Measurements from ENCODE around the gene ASPHD2.

DNA sequence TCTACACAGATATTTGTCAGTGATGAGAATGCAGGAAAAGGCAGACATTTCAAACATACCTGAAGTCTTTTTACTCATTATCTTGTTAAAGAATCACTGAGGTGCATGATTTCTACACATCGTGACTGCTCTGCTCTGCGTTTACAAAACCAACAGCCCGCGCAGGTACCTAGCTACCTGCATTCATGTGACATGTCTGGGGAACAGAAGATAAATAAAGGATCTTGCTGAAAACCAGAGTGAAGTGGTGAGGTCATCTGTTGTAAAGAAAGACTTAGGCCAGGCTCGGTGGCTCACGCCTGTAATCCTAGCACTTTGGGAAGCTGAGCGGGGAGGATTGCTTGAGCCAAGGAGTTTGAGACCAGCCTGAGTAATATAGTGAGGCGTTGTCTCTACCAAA, 15.7 kb downstream of the ASPHD2 start:
- TF ChIP-seq CTCF (IDR thresholded peaks at IDR 0.05) (no peak), POLR2A (IDR thresholded peaks at IDR 0.05) (no peak)
